ENCODE measurements around the gene STYXL2.

DNA sequence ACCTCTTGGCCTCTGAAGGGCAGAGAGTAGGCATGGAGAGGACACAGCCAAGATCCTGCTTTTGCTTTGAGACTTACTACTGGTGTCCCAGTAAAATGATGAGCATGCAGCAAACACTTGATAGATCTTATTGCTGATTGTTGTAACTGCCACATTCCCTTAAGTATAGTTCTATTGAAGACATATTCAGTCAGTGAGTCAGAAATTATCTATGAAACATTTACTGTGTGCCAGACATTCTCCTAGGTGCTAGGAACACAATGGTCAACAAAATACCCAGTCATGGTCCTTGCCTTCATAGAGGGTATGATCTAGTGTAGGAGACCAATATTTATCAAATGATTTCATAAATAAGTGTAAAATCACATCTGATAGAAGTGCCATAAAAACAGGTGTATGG lies 13.6 kb downstream of the STYXL2 start:
- no peak for TF ChIP-seq POLR2AphosphoS5 (IDR thresholded peaks at IDR 0.05; ENCODE audit: low read depth, low read length)
- no peak for TF ChIP-seq TAF1 (IDR thresholded peaks at IDR 0.05; ENCODE audit: borderline replicate concordance, insufficient read depth, low read length)
- TF ChIP-seq, protein P1, sequence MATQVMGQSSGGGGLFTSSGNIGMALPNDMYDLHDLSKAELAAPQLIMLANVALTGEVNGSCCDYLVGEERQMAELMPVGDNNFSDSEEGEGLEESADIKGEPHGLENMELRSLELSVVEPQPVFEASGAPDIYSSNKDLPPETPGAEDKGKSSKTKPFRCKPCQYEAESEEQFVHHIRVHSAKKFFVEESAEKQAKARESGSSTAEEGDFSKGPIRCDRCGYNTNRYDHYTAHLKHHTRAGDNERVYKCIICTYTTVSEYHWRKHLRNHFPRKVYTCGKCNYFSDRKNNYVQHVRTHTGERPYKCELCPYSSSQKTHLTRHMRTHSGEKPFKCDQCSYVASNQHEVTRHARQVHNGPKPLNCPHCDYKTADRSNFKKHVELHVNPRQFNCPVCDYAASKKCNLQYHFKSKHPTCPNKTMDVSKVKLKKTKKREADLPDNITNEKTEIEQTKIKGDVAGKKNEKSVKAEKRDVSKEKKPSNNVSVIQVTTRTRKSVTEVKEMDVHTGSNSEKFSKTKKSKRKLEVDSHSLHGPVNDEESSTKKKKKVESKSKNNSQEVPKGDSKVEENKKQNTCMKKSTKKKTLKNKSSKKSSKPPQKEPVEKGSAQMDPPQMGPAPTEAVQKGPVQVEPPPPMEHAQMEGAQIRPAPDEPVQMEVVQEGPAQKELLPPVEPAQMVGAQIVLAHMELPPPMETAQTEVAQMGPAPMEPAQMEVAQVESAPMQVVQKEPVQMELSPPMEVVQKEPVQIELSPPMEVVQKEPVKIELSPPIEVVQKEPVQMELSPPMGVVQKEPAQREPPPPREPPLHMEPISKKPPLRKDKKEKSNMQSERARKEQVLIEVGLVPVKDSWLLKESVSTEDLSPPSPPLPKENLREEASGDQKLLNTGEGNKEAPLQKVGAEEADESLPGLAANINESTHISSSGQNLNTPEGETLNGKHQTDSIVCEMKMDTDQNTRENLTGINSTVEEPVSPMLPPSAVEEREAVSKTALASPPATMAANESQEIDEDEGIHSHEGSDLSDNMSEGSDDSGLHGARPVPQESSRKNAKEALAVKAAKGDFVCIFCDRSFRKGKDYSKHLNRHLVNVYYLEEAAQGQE (IDR thresholded peaks at IDR 0.05; ENCODE audit: insufficient read depth in 1 of 2, low read depth in 2 of 2, low read length in 2 of 2): no peak
